Measurements from ENCODE around the gene GCNT2. TPM values are rescaled to one million over a fixed set of nuclear protein-coding genes. Genes with fewer than 3 reads are reported as not detected.
"Not testable (repeated sequence)": the region's sequence is repeated elsewhere in the genome, so short reads cannot be mapped to it uniquely, and the experiment has no call there.

GCNT2 gene
- polyA plus RNA-seq, 4 donors: 14.3 to 18.3 (median 17.0) TPM

GRCh38 chr6:10513544-10513943 lies 7.6 kb upstream of the GCNT2 start:
- no peak for DNase-seq (ENCODE audit: low read depth in 4 of 4, low spot score in 3 of 4)

GRCh38 chr6:10514049-10514780 lies 6.9 kb upstream of the GCNT2 start:
- DNase-seq (ENCODE audit: low read depth in 4 of 4, low spot score in 3 of 4): no peak

- DNase-seq (ENCODE audit: low read depth in 4 of 4, low spot score in 3 of 4): no peak
Observed at GRCh38 chr6:10516953-10517352, 4.2 kb upstream of the GCNT2 start.

- no peak for DNase-seq (ENCODE audit: low read depth in 4 of 4, low spot score in 3 of 4)
Observed at GRCh38 chr6:10518557-10519407, 2.4 kb upstream of the GCNT2 start.

- not testable (repeated sequence) for DNase-seq (ENCODE audit: low read depth in 4 of 4, low spot score in 3 of 4)
Observed at GRCh38 chr6:10519408-10519697, 1.8 kb upstream of the GCNT2 start.

GRCh38 chr6:10520468-10520867 lies 683 bp upstream of the GCNT2 start:
- no peak for DNase-seq (ENCODE audit: low read depth in 4 of 4, low spot score in 3 of 4)

- DNase-seq (ENCODE audit: low read depth in 4 of 4, low spot score in 3 of 4): no peak
Observed at GRCh38 chr6:10522929-10523573, 1.9 kb downstream of the GCNT2 start.

GRCh38 chr6:10526156-10526555 lies 5.0 kb downstream of the GCNT2 start:
- no peak for DNase-seq (ENCODE audit: low read depth in 4 of 4, low spot score in 3 of 4)

GRCh38 chr6:10528158-10528981 lies 7.2 kb downstream of the GCNT2 start:
- no peak for DNase-seq (ENCODE audit: low read depth in 4 of 4, low spot score in 3 of 4)

GRCh38 chr6:10529231-10529801 lies 8.2 kb downstream of the GCNT2 start:
- DNase-seq (ENCODE audit: low read depth in 4 of 4, low spot score in 3 of 4): no peak

- not testable (repeated sequence) for DNase-seq (ENCODE audit: low read depth in 4 of 4, low spot score in 3 of 4)
Observed at GRCh38 chr6:10529828-10530374, 8.8 kb downstream of the GCNT2 start.

- no peak for DNase-seq (ENCODE audit: low read depth in 4 of 4, low spot score in 3 of 4)
Observed at GRCh38 chr6:10531503-10531902, 10.4 kb downstream of the GCNT2 start.

GRCh38 chr6:10531942-10532341 lies 10.8 kb downstream of the GCNT2 start:
- DNase-seq (ENCODE audit: low read depth in 4 of 4, low spot score in 3 of 4): no peak

- DNase-seq (ENCODE audit: low read depth in 4 of 4, low spot score in 3 of 4): no peak
Observed at GRCh38 chr6:10532392-10532791, 11.2 kb downstream of the GCNT2 start.

- DNase-seq (ENCODE audit: low read depth in 4 of 4, low spot score in 3 of 4): no peak
Observed at GRCh38 chr6:10534419-10534762, 13.2 kb downstream of the GCNT2 start.

GRCh38 chr6:10535193-10535592 lies 14.0 kb downstream of the GCNT2 start:
- no peak for DNase-seq (ENCODE audit: low read depth in 4 of 4, low spot score in 3 of 4)

- DNase-seq (ENCODE audit: low read depth in 4 of 4, low spot score in 3 of 4): no peak
Observed at GRCh38 chr6:10537726-10538125, 16.6 kb downstream of the GCNT2 start.

GRCh38 chr6:10540073-10540746 lies 19.1 kb downstream of the GCNT2 start:
- no peak for DNase-seq (ENCODE audit: low read depth in 4 of 4, low spot score in 3 of 4)

- no peak for DNase-seq (ENCODE audit: low read depth in 4 of 4, low spot score in 3 of 4)
Observed at GRCh38 chr6:10541591-10541990, 20.4 kb downstream of the GCNT2 start.

- no peak for DNase-seq (ENCODE audit: low read depth in 4 of 4, low spot score in 3 of 4)
Observed at GRCh38 chr6:10542213-10542612, 21.1 kb downstream of the GCNT2 start.
